Gastroesophageal sphincter (tissue), 4 donors: Measurements from ENCODE around the gene SLIT3. TPM values are rescaled to one million over a fixed set of nuclear protein-coding genes. Genes with fewer than 3 reads are reported as not detected.

Source experiments
- ATAC-seq: fragments of 150-250 bp; one replicate; pipeline ENCODE4 v1.9.1; 2016; ENCODE audit warnings: mild to moderate bottlenecking, moderate library complexity
- H3K27ac ChIP-seq, 4 donors: fragments of 200-600 bp; sonication (generic) in 3 of 4; 1 replicate in 3 of 4; 2 replicates in 1 of 4; pipeline ENCODE4 v1.5.1; 2016 to 2019
- H3K27me3 ChIP-seq: fragments of 200-600 bp; sonication (generic); one replicate; pipeline ENCODE4 v1.5.1; 2019
- H3K36me3 ChIP-seq, 2 donors: fragments of 200-600 bp; sonication (generic); one replicate each; pipeline ENCODE4 v1.5.1; 2019; ENCODE audit warnings: control low read depth in 1 of 2
- H3K4me1 ChIP-seq, 3 donors: fragments of 200-600 bp; sonication (generic); 1 replicate in 2 of 3; 2 replicates in 1 of 3; pipeline ENCODE4 v1.5.1; 2016 to 2019; ENCODE audit warnings: control low read depth in 2 of 3
- H3K4me3 ChIP-seq, 2 donors: fragments of 200-600 bp; sonication (generic); one replicate each; pipeline ENCODE4 v1.5.1; 2019; ENCODE audit warnings: mild to moderate bottlenecking in 1 of 2, moderate library complexity in 1 of 2
- H3K9me3 ChIP-seq, 3 donors: fragments of 200-600 bp; sonication (generic); one replicate each; pipeline ENCODE4 v1.5.1; 2017 to 2019; ENCODE audit warnings: control low read depth in 2 of 3
- CTCF ChIP-seq, 4 experiments: fragments of 200-600 bp in 2 of 4; fragments of 450-650 bp in 2 of 4; sonication (generic) in 1 of 4; IDR thresholded peaks; one replicate each; pipeline ENCODE4 v1.5.1; 2017 to 2019; ENCODE audit warnings: antibody characterized with exemption in 4 of 4, mild to moderate bottlenecking in 2 of 4, moderate library complexity in 2 of 4
- EP300 ChIP-seq: sonication (generic); formaldehyde crosslinking; IDR thresholded peaks from one replicate; pipeline ENCODE4 v1.6.1; 2017; ENCODE audit warnings: antibody characterized with exemption, mild to moderate bottlenecking
- POLR2A ChIP-seq, 2 donors: fragments of 450-650 bp; IDR thresholded peaks; one replicate each; pipeline ENCODE4 v1.6.1; 2017; ENCODE audit warnings: antibody characterized with exemption in 2 of 2, mild to moderate bottlenecking in 2 of 2, moderate library complexity in 1 of 2
- POLR2AphosphoS5 ChIP-seq: sonication (generic); formaldehyde crosslinking; IDR thresholded peaks from one replicate; pipeline ENCODE4 v1.6.1; 2017; ENCODE audit warnings: antibody characterized with exemption
- WGBS, 2 donors: methylation state at CpG; one replicate each; pipeline ENCODE4 v1.1.5; 2018; ENCODE audit warnings: low coverage in 1 of 2; 5-methylcytosine and 5-hydroxymethylcytosine counted together
- total RNA-seq, 4 donors: library from RNA; depleted of rRNA; stranded (reverse); fragments of >200 nt; gene quantifications; one replicate each; pipeline ENCODE4 v1.1.0, GENCODE V29; 2016

The SLIT3 gene
- total RNA-seq, 4 donors from 2014 or later = 29.6 to 76.3 (median 31.1) TPM

- Histone ChIP-seq H3K27ac (no peak overlapping the region), H3K4me3 (no peak overlapping the region), H3K4me1 (peaks cover 0 to 1% (median 0%) of the 10 kb centered on the region in 3 donors), H3K36me3 (no peaks in the 10 kb centered on the region), H3K27me3 (no peaks in the 10 kb centered on the region), H3K9me3 (no peaks in the 10 kb centered on the region)
- TF ChIP-seq POLR2A (IDR thresholded peaks at IDR 0.05) (no peak), CTCF (IDR thresholded peaks at IDR 0.05) (no peak), POLR2AphosphoS5 (no peak), EP300 (no peak)
- 49 to 69% methylated on average over 9 to 12 of the region's 12 CpGs for WGBS, 2 donors
- ATAC-seq = no peak
These were observed 264.7 kb downstream of the SLIT3 start for GRCh38 chr5:169036079-169036805.

- peak overlapping the region in 3 of 4 donors; percentile 53 to 67 (median 58) for H3K27ac ChIP-seq
- no peak for ATAC-seq
- H3K9me3 ChIP-seq = no peaks in the 10 kb centered on the region
- peaks cover 12 to 43% (median 16%) of the 10 kb centered on the region in 3 donors for H3K4me1 ChIP-seq
- H3K36me3 ChIP-seq = no peaks in the 10 kb centered on the region
- WGBS, 2 donors = 0% methylated on average over 1 of the region's 1 CpG
- no peak overlapping the region for H3K4me3 ChIP-seq
- TF ChIP-seq POLR2A (IDR thresholded peaks at IDR 0.05) (no peak), EP300 (no peak)
- no peaks in the 10 kb centered on the region for H3K27me3 ChIP-seq
These were observed 271.2 kb downstream of the SLIT3 start for GRCh38 chr5:169029661-169030274.

- WGBS, 2 donors = 61 to 80% methylated on average over 2 to 3 of the region's 3 CpGs
- ATAC-seq = no peak
- peaks cover 12 to 43% (median 16%) of the 10 kb centered on the region in 3 donors for H3K4me1 ChIP-seq
- H3K27ac ChIP-seq = peak overlapping the region in 3 of 4 donors; percentile 53 to 67 (median 58)
- no peaks in the 10 kb centered on the region for H3K9me3 ChIP-seq
- no peaks in the 10 kb centered on the region for H3K36me3 ChIP-seq
- no peak overlapping the region for H3K4me3 ChIP-seq
- no peaks in the 10 kb centered on the region for H3K27me3 ChIP-seq
- TF ChIP-seq POLR2AphosphoS5 (no peak), CTCF (IDR thresholded peaks at IDR 0.05) (no peak), EP300 (no peak), POLR2A (IDR thresholded peaks at IDR 0.05) (no peak)
These were observed 271.9 kb downstream of the SLIT3 start for GRCh38 chr5:169029037-169029436.

GRCh38 chr5:169027501-169028061 is 273.4 kb downstream of the SLIT3 start:
- Histone ChIP-seq H3K27me3 (no peaks in the 10 kb centered on the region), H3K9me3 (no peaks in the 10 kb centered on the region), H3K4me3 (no peak overlapping the region), H3K36me3 (no peaks in the 10 kb centered on the region), H3K27ac (peak overlapping the region; percentile 23 to 63 (median 56)), H3K4me1 (peaks cover 12 to 43% (median 16%) of the 10 kb centered on the region in 3 donors)
- 16 to 25% methylated on average over 6 to 10 of the region's 11 CpGs for WGBS, 2 donors
- no peak for TF ChIP-seq CTCF (IDR thresholded peaks at IDR 0.05)
- no peak for TF ChIP-seq POLR2A (IDR thresholded peaks at IDR 0.05)
- TF ChIP-seq POLR2AphosphoS5 = no peak
- no peak for TF ChIP-seq EP300
- peak; percentile 50 for ATAC-seq

- H3K36me3 ChIP-seq = no peaks in the 10 kb centered on the region
- no peak overlapping the region for H3K4me3 ChIP-seq
- TF ChIP-seq CTCF (IDR thresholded peaks at IDR 0.05) (no peak), POLR2AphosphoS5 (no peak), EP300 (no peak), POLR2A (IDR thresholded peaks at IDR 0.05) (no peak)
- no peak overlapping the region for H3K27ac ChIP-seq
- H3K9me3 ChIP-seq = no peaks in the 10 kb centered on the region
- ATAC-seq = no peak
- peaks cover 12 to 34% (median 12%) of the 10 kb centered on the region in 3 donors for H3K4me1 ChIP-seq
- WGBS, 2 donors = 100% methylated on average over 1 of the region's 1 CpG; no CpG with 5 or more reads in 1 of the 2 donors
- no peaks in the 10 kb centered on the region for H3K27me3 ChIP-seq
These were observed 275.4 kb downstream of the SLIT3 start for GRCh38 chr5:169025491-169025890.
